GM23338 (cell line): ENCODE data around the gene LLGL2. TPM values are rescaled to one million over a fixed set of nuclear protein-coding genes. Genes with fewer than 3 reads are reported as not detected.

Experiments used
- ATAC-seq: fragments of 200-7000 bp; cut with Tn5 transposase; 3 replicates; pipeline ENCODE4 v1.9.1; 2020
- DNase-seq: peaks from one replicate; pipeline ENCODE4 v3.0.0-alpha.2; 2015; ENCODE audit warnings: low spot score
- H2AFZ ChIP-seq: fragments of 200-600 bp; sonication (generic); 2 replicates; pipeline ENCODE4 v1.8.0; 2016; ENCODE audit warnings: antibody characterized with exemption, mild to moderate bottlenecking, moderate library complexity
- H3F3A ChIP-seq: fragments of 200-600 bp; sonication (generic); replicated peaks from 2 replicates; pipeline ENCODE4 v1.8.0; 2017; ENCODE audit warnings: antibody characterized with exemption, mixed run types, low read depth
- H3K27ac ChIP-seq: fragments of 200-600 bp; sonication (generic); 2 replicates; pipeline ENCODE4 v1.6.1; 2016; ENCODE audit warnings: low read depth
- H3K27me3 ChIP-seq: fragments of 200-600 bp; sonication (generic); 2 replicates; pipeline ENCODE4 v1.8.0; 2016; ENCODE audit warnings: mild to moderate bottlenecking, mixed run types, moderate library complexity; ENCODE audit not compliant: insufficient read depth
- H3K36me3 ChIP-seq: fragments of 200-600 bp; sonication (generic); 2 replicates; pipeline ENCODE4 v1.8.0; 2016; ENCODE audit warnings: mild to moderate bottlenecking; ENCODE audit not compliant: insufficient read depth
- H3K4me1 ChIP-seq: fragments of 200-600 bp; sonication (generic); 2 replicates; pipeline ENCODE4 v1.8.0; 2016; ENCODE audit warnings: mild to moderate bottlenecking, moderate library complexity; ENCODE audit not compliant: insufficient read depth
- H3K4me2 ChIP-seq: fragments of 200-600 bp; sonication (generic); 2 replicates; pipeline ENCODE4 v1.7.1; 2017; ENCODE audit warnings: mixed run types
- H3K4me3 ChIP-seq: fragments of 200-600 bp; sonication (generic); 2 replicates; pipeline ENCODE4 v1.6.1; 2016; ENCODE audit warnings: mixed run types
- H3K79me2 ChIP-seq: fragments of 200-600 bp; sonication (generic); replicated peaks from 2 replicates; pipeline ENCODE4 v1.8.0; 2017; ENCODE audit warnings: mild to moderate bottlenecking; ENCODE audit not compliant: insufficient read depth
- H3K9me2 ChIP-seq: fragments of 200-600 bp; sonication (generic); 2 replicates; pipeline ENCODE4 v1.8.0; 2017; ENCODE audit not compliant: insufficient read depth
- H4K20me1 ChIP-seq: fragments of 200-600 bp; sonication (generic); replicated peaks from 2 replicates; pipeline ENCODE4 v1.8.0; 2017; ENCODE audit warnings: mild to moderate bottlenecking; ENCODE audit not compliant: insufficient read depth
- H3K27ac Mint-ChIP-seq: 2 replicates; pipeline ENCODE4 v1.8.0; 2020; ENCODE audit warnings: inconsistent platforms, mild to moderate bottlenecking, moderate library complexity, mixed read lengths
- H3K27me3 Mint-ChIP-seq: 3 replicates; pipeline ENCODE4 v1.8.0; 2022; ENCODE audit warnings: low read depth, mild to moderate bottlenecking, moderate library complexity, mixed read lengths, inconsistent platforms; ENCODE audit not compliant: insufficient read depth, poor library complexity
- H3K36me3 Mint-ChIP-seq: 3 replicates; pipeline ENCODE4 v1.8.0; 2021; ENCODE audit warnings: low read depth, mild to moderate bottlenecking, inconsistent platforms, moderate library complexity, mixed read lengths
- H3K4me1 Mint-ChIP-seq: 3 replicates; pipeline ENCODE4 v1.8.0; 2020; ENCODE audit warnings: mild to moderate bottlenecking, inconsistent platforms, mixed read lengths
- H3K4me3 Mint-ChIP-seq: 3 replicates; pipeline ENCODE4 v1.8.0; 2021; ENCODE audit warnings: moderate library complexity, mild to moderate bottlenecking, inconsistent platforms, mixed read lengths
- H3K9me3 Mint-ChIP-seq: 3 replicates; pipeline ENCODE4 v1.8.0; 2020; ENCODE audit warnings: moderate library complexity, mild to moderate bottlenecking, inconsistent platforms, mixed read lengths
- CREB1 ChIP-seq: fragments of 250-450 bp; sonication (Bioruptor Pico); IDR thresholded peaks from 2 replicates; pipeline ENCODE4 v1.5.0; 2020; ENCODE audit warnings: low read depth, mild to moderate bottlenecking, moderate library complexity
- ETS1 ChIP-seq: IDR thresholded peaks from 2 replicates; pipeline ENCODE4 v1.6.1; 2016; ENCODE audit warnings: antibody characterized with exemption
- EZH2 ChIP-seq: fragments of 200-600 bp; sonication (generic); IDR thresholded peaks from one replicate; pipeline ENCODE4 v1.8.0; 2017; ENCODE audit warnings: antibody characterized with exemption, mild to moderate bottlenecking, low read depth; ENCODE audit not compliant: unreplicated experiment
- EZH2phosphoT487 ChIP-seq: fragments of 200-600 bp; sonication (generic); IDR thresholded peaks from one replicate; pipeline ENCODE4 v1.8.1; 2018; ENCODE audit warnings: antibody characterized with exemption; ENCODE audit not compliant: unreplicated experiment
- STAT1 ChIP-seq: IDR thresholded peaks from one replicate; pipeline ENCODE4 v1.6.1; 2016; ENCODE audit warnings: antibody characterized with exemption; ENCODE audit not compliant: unreplicated experiment
- ZNF331 ChIP-seq: fragments of 250-450 bp; sonication (Bioruptor Pico); IDR thresholded peaks from 2 replicates; pipeline ENCODE4 v1.5.0; 2020; ENCODE audit warnings: low read depth, mild to moderate bottlenecking, moderate library complexity
- ZNF462 ChIP-seq: fragments of 250-450 bp; sonication (Bioruptor Pico); IDR thresholded peaks from 2 replicates; pipeline ENCODE4 v1.5.0; 2020; ENCODE audit warnings: mild to moderate bottlenecking, moderate library complexity
- polyA plus RNA-seq: library from polyadenylated mRNA; unstranded; fragments of >200 nt; fragmentation: Nextera tagmentation; extraction: Ambion mirVana; gene quantifications from 2 replicates; pipeline ENCODE4 v1.2.1, GENCODE V29; 2016
- total RNA-seq: library from RNA; depleted of rRNA; stranded (reverse); fragments of >200 nt; shearing (Covaris generic); gene quantifications from 2 replicates; pipeline ENCODE4 v1.2.3, GENCODE V29; 2014

Gene LLGL2
- total and polyA plus RNA-seq, 2 experiments from 2014 or later: 62.5 to 78.5 TPM

GRCh38 chr17:75621489-75621888 lies 96.0 kb downstream of the LLGL2 start (continued):
- TF ChIP-seq EZH2 (no peak), STAT1 (no peak), ZNF462 (CRISPR knock-in tag) (no peak), EZH2phosphoT487 (no peak), CREB1 (CRISPR knock-in tag) (no peak), ETS1 (no peak)

DNA sequence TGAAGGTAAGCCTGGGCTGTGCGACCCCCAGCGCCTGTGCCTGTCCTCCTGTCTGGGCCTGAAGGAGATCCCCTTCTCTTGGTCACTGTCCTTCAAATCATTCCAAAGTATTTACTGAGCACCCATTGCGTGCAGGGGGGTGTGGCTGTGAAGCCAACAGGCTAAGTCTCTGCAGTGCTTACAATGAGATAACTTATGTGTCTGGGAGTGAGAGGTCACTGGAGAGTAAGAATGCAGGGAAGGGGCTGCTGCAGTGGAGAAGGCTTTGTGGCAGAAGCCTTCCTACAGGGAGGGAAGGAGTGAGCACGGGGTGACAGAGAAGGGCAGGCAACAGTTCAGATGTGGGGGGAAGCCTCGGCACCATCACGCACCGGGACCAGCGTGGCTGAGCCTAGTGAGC lies 96.6 kb downstream of the LLGL2 start:
- Histone ChIP-seq H3K4me2 (no peak overlapping the region), H3K4me3 (no peak overlapping the region), H3K4me1 (no peaks in the 10 kb centered on the region), H3K36me3 (no peaks in the 10 kb centered on the region; the same call in 1 of the 2 replicates), H3K9me2 (no peaks in the 10 kb centered on the region), H3K79me2 (no peaks in the 10 kb centered on the region), H3K27ac (no peak overlapping the region), H2AFZ (no peak overlapping the region), H3F3A (no peaks in the 10 kb centered on the region), H3K27me3 (no peaks in the 10 kb centered on the region), H4K20me1 (no peaks in the 10 kb centered on the region)
- Mint-ChIP-seq H3K27ac (no peak overlapping the region), H3K27me3 (peaks cover 29% of the 10 kb centered on the region), H3K4me3 (no peak overlapping the region), H3K9me3 (no peaks in the 10 kb centered on the region; the same call in 2 of the 3 replicates), H3K36me3 (no peaks in the 10 kb centered on the region), H3K4me1 (peaks cover 3% of the 10 kb centered on the region; the same call in 1 of the 3 replicates)
- DNase-seq (no peak), ATAC-seq (no peak)
- TF ChIP-seq ZNF331 (CRISPR knock-in tag) (no peak), ZNF462 (CRISPR knock-in tag) (no peak), STAT1 (no peak)
